MM.1S (cell line): ENCODE results near the gene POC1A.

ENCODE experiments used
- CTCF ChIP-seq: fragments of 300-600 bp; sonication (generic); IDR thresholded peaks from 2 replicates; pipeline ENCODE4 v1.5.1; 2016; ENCODE audit warnings: antibody characterized with exemption, low read length, mixed read lengths
- EZH2 ChIP-seq: fragments of 300-600 bp; sonication (generic); optimal IDR thresholded peaks from 2 replicates; pipeline ENCODE3; 2017; ENCODE audit warnings: low read depth, mild to moderate bottlenecking, antibody characterized with exemption, low read length, mixed read lengths

- TF ChIP-seq CTCF (no peak), EZH2 (no peak)
These were observed 85.1 kb downstream of the POC1A start for GRCh38 chr3:52069135-52069534.
